IMR-90 (cell line): ENCODE data around the gene IL34.

Experiments
- BHLHE40 ChIP-seq: fragments of 150-350 bp; IDR thresholded peaks from 2 replicates; pipeline ENCODE4 v1.6.1; 2016; ENCODE audit warnings: mild to moderate bottlenecking, low read depth, low read length
- MAFK ChIP-seq: IDR thresholded peaks from 2 replicates; pipeline ENCODE4 v1.6.1; 2012; ENCODE audit warnings: low read depth, low read length, improper control_type of control experiment
- MAZ ChIP-seq: IDR thresholded peaks from 2 replicates; pipeline ENCODE4 v1.6.1; 2012; ENCODE audit warnings: low read depth, mild to moderate bottlenecking, low read length, improper control_type of control experiment, moderate library complexity, borderline replicate concordance
- POLR2A ChIP-seq: IDR thresholded peaks from 2 replicates; pipeline ENCODE4 v1.6.1; 2012; ENCODE audit warnings: mild to moderate bottlenecking, low read depth, low read length
- TF ChIP-seq, protein P1 (sequence below): conservative IDR thresholded peaks from 2 replicates; pipeline ENCODE4 v1.5.1; 2012; ENCODE audit warnings: mild to moderate bottlenecking, low read depth, low read length, improper control_type of control experiment
- TF ChIP-seq, protein P2 (sequence below): fragments of 150-350 bp; IDR thresholded peaks from 2 replicates; pipeline ENCODE4 v1.6.1; 2017; ENCODE audit warnings: mild to moderate bottlenecking, antibody characterized with exemption, low read length, low read depth

DNA sequence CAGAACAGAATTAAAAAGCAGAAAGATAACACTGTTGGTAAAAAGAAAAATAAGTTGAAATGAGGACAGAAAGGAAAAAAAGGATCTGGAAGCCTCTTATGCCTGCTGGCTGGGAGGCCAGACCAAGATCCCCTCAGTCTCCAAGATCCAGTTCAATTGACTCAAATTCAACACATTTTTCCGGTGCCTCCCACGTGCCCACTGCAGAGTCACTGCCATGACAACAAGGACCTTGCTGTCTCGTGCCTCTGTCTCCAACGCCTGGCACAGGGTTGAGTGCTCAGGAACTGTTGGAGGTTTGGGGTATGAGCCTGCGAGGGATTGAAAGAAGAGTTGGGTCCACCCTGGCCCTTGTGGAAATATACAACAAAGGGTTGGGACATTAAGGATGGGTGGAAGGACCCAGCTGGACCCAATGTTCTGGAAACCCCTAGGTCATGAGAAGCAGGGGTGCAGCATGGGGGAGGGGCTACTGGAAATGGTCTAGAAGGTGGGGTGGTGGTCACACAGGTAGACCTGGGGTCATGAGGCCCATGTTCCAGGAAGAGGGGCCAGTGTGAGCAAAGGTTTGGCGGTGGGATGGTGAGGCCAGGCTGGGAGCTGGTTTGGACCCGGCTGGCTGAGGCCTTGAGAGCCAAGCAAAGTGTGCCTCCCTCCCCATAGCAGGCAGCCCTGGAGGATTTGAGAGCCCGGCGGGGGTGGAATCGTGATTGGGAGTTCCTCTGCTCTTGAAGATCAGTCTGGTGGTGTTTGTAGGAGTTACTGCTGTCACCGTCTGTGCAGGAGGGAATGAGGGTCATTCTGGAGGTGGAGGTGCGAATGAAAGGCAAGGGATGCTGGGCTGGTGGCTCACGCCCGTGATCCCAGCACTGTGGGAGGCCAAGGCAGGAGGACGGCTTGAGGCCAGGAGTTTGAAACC lies 1.3 kb downstream of the IL34 start:
- TF ChIP-seq MAFK (no peak), POLR2A (no peak), MAZ (no peak), BHLHE40 (no peak)
- TF ChIP-seq, protein P1, sequence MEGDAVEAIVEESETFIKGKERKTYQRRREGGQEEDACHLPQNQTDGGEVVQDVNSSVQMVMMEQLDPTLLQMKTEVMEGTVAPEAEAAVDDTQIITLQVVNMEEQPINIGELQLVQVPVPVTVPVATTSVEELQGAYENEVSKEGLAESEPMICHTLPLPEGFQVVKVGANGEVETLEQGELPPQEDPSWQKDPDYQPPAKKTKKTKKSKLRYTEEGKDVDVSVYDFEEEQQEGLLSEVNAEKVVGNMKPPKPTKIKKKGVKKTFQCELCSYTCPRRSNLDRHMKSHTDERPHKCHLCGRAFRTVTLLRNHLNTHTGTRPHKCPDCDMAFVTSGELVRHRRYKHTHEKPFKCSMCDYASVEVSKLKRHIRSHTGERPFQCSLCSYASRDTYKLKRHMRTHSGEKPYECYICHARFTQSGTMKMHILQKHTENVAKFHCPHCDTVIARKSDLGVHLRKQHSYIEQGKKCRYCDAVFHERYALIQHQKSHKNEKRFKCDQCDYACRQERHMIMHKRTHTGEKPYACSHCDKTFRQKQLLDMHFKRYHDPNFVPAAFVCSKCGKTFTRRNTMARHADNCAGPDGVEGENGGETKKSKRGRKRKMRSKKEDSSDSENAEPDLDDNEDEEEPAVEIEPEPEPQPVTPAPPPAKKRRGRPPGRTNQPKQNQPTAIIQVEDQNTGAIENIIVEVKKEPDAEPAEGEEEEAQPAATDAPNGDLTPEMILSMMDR, result no peak
- TF ChIP-seq, protein P2, sequence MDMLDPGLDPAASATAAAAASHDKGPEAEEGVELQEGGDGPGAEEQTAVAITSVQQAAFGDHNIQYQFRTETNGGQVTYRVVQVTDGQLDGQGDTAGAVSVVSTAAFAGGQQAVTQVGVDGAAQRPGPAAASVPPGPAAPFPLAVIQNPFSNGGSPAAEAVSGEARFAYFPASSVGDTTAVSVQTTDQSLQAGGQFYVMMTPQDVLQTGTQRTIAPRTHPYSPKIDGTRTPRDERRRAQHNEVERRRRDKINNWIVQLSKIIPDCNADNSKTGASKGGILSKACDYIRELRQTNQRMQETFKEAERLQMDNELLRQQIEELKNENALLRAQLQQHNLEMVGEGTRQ, result no peak
